ENCODE measurements around the gene ALDH3B2.

DNA sequence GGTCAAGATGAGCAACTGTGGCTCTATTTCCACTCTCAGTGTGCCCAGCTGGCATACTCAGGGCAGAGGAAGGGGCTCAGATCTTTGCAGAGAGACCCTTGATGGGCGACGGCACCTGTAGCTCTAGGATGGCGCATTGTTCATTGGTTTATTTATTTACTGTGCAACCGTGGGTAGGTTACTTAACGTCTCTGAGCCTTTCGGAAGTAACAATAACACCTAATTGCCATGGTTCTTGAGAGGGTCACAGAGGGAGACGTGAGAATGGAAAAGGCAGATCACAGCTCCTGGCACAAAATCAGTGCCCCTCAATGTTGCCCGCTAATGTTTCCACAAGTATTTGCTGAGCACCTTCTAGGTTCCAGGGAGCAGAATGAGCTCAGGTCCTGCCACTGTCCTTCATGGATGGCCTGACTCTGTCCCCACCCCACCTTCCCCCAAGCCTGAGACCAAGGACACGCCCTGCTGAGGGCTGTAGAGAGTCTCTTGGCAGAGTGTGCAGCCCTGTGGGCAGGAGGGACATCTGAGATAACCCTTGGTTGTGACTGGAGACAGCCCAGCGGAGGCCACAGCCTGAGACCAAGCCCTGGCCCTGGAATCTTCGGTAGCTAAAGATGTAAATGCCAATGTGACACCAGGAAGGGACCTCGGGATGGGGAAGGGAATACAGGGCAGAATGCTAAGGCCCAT, 780 bp upstream of the ALDH3B2 start:
- TF ChIP-seq YY1 (IDR thresholded peaks at IDR 0.05; ENCODE audit: low read depth) (no peak), GATA2 (CRISPR knock-in tag; IDR thresholded peaks at IDR 0.05) (no peak)
- TF ChIP-seq, protein P1, sequence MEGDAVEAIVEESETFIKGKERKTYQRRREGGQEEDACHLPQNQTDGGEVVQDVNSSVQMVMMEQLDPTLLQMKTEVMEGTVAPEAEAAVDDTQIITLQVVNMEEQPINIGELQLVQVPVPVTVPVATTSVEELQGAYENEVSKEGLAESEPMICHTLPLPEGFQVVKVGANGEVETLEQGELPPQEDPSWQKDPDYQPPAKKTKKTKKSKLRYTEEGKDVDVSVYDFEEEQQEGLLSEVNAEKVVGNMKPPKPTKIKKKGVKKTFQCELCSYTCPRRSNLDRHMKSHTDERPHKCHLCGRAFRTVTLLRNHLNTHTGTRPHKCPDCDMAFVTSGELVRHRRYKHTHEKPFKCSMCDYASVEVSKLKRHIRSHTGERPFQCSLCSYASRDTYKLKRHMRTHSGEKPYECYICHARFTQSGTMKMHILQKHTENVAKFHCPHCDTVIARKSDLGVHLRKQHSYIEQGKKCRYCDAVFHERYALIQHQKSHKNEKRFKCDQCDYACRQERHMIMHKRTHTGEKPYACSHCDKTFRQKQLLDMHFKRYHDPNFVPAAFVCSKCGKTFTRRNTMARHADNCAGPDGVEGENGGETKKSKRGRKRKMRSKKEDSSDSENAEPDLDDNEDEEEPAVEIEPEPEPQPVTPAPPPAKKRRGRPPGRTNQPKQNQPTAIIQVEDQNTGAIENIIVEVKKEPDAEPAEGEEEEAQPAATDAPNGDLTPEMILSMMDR (IDR thresholded peaks at IDR 0.05), result no peak

Measured in SK-N-SH (cell line).